Ascending aorta (tissue), 2 donors: Measurements from ENCODE around the gene NUDT8. TPM values are rescaled to one million over a fixed set of nuclear protein-coding genes. Genes with fewer than 3 reads are reported as not detected.
A peak's percentile ranks its signal among the peaks of the same experiment; 100 is the strongest.

ENCODE experiments used
- DNase-seq, 2 donors: peaks; one replicate each; pipeline ENCODE4 v3.0.0-alpha.2; 2019; ENCODE audit warnings: low spot score in 2 of 2
- H3K27ac ChIP-seq, 2 donors: fragments of 200-600 bp; sonication (generic); one replicate each; pipeline ENCODE4 v1.5.1; 2016 to 2017; ENCODE audit warnings: mild to moderate bottlenecking in 1 of 2
- H3K27me3 ChIP-seq: fragments of 200-600 bp; sonication (generic); one replicate; pipeline ENCODE4 v1.5.1; 2017
- H3K36me3 ChIP-seq, 2 donors: fragments of 200-600 bp; sonication (generic); one replicate each; pipeline ENCODE4 v1.5.1; 2016
- H3K4me1 ChIP-seq, 2 donors: fragments of 200-600 bp; sonication (generic); one replicate each; pipeline ENCODE4 v1.5.1; 2016 to 2017; ENCODE audit warnings: mild to moderate bottlenecking in 1 of 2
- H3K4me3 ChIP-seq, 2 donors: fragments of 200-600 bp; sonication (generic); one replicate each; pipeline ENCODE4 v1.5.1; 2016 to 2017; ENCODE audit warnings: mild to moderate bottlenecking in 1 of 2
- H3K9me3 ChIP-seq, 2 donors: fragments of 200-600 bp; sonication (generic); one replicate each; pipeline ENCODE4 v1.5.1; 2016
- intact Hi-C: fragments of 100-400 bp; cut with DNase I; formaldehyde crosslinking; loops from one replicate; pipeline ENCODE4 v1.15.1; 2023
- total RNA-seq: library from RNA; depleted of rRNA; stranded (reverse); fragments of >200 nt; gene quantifications from one replicate; pipeline ENCODE4 v1.1.0, GENCODE V29; 2016
- TF ChIP-seq, protein P1 (sequence below), 3 experiments: fragments of 200-600 bp in 2 of 3; fragments of 450-650 bp in 1 of 3; sonication (generic) in 2 of 3; IDR thresholded peaks; one replicate each; pipeline ENCODE4 v1.5.1; 2016 to 2019; ENCODE audit warnings: antibody characterized with exemption in 3 of 3, mild to moderate bottlenecking in 1 of 3, moderate library complexity in 1 of 3

NUDT8 gene, protein sequence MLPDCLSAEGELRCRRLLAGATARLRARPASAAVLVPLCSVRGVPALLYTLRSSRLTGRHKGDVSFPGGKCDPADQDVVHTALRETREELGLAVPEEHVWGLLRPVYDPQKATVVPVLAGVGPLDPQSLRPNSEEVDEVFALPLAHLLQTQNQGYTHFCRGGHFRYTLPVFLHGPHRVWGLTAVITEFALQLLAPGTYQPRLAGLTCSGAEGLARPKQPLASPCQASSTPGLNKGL
- 23.4 TPM for total RNA-seq

DNA sequence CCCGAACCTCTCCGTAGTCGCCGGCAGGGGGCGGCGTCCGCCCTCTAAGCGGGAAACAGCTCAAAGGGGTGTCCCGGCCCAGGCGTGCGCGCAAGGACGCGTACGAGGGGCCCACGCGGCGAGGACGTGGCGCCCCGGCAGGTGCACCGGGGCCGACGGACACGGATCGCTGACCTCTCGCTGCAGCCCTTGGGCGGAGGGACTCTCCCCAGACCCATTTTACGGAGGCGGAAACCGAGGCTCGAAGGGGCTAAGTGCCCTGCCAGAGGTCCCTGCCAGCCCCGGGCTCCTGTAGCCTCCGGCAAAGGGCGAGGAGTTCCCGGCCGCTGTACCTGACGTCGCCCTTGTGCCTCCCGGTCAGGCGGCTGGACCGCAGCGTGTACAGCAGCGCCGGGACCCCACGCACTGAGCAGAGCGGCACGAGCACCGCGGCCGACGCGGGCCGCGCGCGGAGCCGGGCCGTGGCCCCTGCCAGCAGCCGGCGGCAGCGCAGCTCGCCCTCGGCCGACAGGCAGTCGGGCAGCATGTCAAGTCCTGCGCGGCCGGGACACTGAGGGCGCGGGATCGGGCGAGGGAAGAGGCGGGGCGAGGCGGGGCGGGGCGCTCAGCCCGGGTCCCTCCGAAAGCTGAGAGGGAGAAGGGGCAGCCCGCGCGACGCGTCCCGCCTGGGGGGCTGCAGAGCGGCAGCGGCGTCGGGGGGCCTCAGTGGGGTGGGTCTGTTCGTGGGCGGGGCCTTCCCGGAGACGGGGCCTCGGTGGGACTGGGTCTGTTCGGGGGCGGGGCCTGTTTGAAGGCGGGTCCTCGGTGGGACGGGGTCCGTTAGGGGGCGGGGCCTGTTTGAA is at the start of gene NUDT8:
Gene NUDT8 (minus strand): TSS at position 552 of the 842 bp plus-strand sequence. CDS start 26 bp downstream, at position 526.
- peak within 1 kb of the TSS; percentile 81 to 92 for H3K27ac ChIP-seq
- H3K36me3 ChIP-seq, result no peaks in the 10 kb centered on the region
- TF ChIP-seq, protein P1, sequence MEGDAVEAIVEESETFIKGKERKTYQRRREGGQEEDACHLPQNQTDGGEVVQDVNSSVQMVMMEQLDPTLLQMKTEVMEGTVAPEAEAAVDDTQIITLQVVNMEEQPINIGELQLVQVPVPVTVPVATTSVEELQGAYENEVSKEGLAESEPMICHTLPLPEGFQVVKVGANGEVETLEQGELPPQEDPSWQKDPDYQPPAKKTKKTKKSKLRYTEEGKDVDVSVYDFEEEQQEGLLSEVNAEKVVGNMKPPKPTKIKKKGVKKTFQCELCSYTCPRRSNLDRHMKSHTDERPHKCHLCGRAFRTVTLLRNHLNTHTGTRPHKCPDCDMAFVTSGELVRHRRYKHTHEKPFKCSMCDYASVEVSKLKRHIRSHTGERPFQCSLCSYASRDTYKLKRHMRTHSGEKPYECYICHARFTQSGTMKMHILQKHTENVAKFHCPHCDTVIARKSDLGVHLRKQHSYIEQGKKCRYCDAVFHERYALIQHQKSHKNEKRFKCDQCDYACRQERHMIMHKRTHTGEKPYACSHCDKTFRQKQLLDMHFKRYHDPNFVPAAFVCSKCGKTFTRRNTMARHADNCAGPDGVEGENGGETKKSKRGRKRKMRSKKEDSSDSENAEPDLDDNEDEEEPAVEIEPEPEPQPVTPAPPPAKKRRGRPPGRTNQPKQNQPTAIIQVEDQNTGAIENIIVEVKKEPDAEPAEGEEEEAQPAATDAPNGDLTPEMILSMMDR (IDR thresholded peaks at IDR 0.05), result peak; percentile 88 to 92 (median 90)
- DNase-seq, result peak; percentile 38 to 91
- no peaks in the 10 kb centered on the region for H3K27me3 ChIP-seq
- H3K4me1 ChIP-seq, result peaks cover 4 to 6% of the 10 kb centered on the region in 2 donors
- intact Hi-C loops, result loop anchor here (1.0 to 10.0 kb wide), 5 partner anchors 23 to 175 kb away; partner anchors contain the start of genes CDK2AP2, GSTP1 and NDUFV1
- no peaks in the 10 kb centered on the region for H3K9me3 ChIP-seq
- peak within 1 kb of the TSS; percentile 65 to 80 for H3K4me3 ChIP-seq

DNA sequence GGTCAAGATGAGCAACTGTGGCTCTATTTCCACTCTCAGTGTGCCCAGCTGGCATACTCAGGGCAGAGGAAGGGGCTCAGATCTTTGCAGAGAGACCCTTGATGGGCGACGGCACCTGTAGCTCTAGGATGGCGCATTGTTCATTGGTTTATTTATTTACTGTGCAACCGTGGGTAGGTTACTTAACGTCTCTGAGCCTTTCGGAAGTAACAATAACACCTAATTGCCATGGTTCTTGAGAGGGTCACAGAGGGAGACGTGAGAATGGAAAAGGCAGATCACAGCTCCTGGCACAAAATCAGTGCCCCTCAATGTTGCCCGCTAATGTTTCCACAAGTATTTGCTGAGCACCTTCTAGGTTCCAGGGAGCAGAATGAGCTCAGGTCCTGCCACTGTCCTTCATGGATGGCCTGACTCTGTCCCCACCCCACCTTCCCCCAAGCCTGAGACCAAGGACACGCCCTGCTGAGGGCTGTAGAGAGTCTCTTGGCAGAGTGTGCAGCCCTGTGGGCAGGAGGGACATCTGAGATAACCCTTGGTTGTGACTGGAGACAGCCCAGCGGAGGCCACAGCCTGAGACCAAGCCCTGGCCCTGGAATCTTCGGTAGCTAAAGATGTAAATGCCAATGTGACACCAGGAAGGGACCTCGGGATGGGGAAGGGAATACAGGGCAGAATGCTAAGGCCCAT is 45.5 kb upstream of the NUDT8 start:
- TF ChIP-seq, protein P1 (IDR thresholded peaks at IDR 0.05), result no peak
- Histone ChIP-seq H3K36me3 (no peaks in the 10 kb centered on the region), H3K4me1 (no peaks in the 10 kb centered on the region), H3K9me3 (no peaks in the 10 kb centered on the region), H3K4me3 (no peak overlapping the region), H3K27me3 (no peaks in the 10 kb centered on the region), H3K27ac (no peak overlapping the region)
- no peak for DNase-seq
- intact Hi-C loops, result no loop called here

DNA sequence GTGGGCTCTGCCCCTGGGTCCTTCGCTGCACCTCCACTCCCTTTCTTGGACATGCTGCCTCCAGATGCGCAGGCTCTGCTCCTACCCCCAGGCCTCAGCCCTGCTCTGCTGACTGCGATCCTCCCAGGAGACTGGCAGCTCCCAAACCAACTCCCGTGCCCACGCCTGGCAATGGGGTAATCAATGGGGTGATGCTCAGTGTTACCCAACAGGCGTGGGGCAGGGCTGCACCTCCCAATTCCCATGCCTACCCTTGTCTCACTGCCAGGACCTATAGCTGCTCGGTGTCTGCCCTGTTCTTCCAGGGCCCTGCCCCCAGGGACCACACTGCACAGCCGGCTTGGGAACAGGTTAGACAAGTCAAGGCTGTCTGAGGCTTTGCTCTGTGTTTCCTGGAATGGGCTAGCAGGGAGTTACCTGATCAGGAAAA is 44.7 kb upstream of the NUDT8 start, which contains the start of gene ALDH3B2:
Gene ALDH3B2 (minus strand): TSS at position 182 of the 430 bp plus-strand sequence. CDS start 7,688 bp downstream, outside the sequence.
- Histone ChIP-seq H3K4me1 (no peaks in the 10 kb centered on the region), H3K27ac (no peak within 1 kb of the TSS), H3K36me3 (no peaks in the 10 kb centered on the region), H3K9me3 (no peaks in the 10 kb centered on the region), H3K27me3 (no peaks in the 10 kb centered on the region), H3K4me3 (no peak within 1 kb of the TSS)
- DNase-seq, result no peak
- intact Hi-C loops, result no loop called here
- TF ChIP-seq, protein P1 (IDR thresholded peaks at IDR 0.05), result no peak

DNA sequence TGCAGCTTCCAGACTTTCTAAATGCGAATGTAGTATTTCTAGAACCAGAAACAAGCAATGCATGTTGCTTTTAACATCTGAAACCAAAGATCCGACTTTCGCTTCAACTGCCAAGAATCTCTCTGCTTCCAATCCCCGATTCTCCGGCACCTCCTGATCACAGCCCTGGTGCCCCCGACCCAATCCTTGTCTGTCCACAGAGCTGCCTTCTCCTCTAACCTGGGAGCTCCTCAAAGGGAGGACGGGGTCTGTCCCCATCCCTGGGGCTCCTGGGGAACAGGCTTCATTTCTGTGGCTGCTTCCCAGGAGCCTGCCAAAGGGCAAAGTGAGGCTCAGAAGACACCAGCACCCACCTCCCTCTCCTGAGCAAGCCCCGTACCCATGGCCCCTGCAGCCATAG is 44.2 kb upstream of the NUDT8 start:
- Histone ChIP-seq H3K4me1 (no peaks in the 10 kb centered on the region), H3K27ac (no peak overlapping the region), H3K27me3 (no peaks in the 10 kb centered on the region), H3K36me3 (no peaks in the 10 kb centered on the region), H3K9me3 (no peaks in the 10 kb centered on the region), H3K4me3 (no peak overlapping the region)
- no peak for DNase-seq
- TF ChIP-seq, protein P1 (IDR thresholded peaks at IDR 0.05), result no peak
- intact Hi-C loops, result no loop called here

DNA sequence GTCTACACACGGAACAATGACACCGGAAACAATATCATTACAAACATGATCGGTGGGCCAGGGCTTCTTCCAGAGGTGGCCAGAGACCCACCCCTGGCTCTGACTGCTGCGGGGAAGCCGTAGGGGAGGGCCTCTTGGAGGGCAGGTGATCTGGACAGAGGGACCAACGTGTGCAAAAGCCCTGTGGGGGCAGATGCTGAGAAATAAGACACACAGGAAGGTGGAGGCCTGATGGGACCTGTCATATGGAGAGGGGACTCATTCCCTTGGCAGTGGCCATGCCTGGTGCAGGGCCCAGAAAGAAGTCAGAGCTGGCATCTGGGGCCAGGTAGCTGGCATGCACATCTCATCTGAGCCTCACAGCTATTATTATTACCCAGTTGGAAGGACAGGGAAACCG is 43.6 kb upstream of the NUDT8 start:
- no peaks in the 10 kb centered on the region for H3K4me1 ChIP-seq
- no peaks in the 10 kb centered on the region for H3K9me3 ChIP-seq
- H3K27ac ChIP-seq, result no peak overlapping the region
- H3K36me3 ChIP-seq, result no peaks in the 10 kb centered on the region
- DNase-seq, result no peak
- no peaks in the 10 kb centered on the region for H3K27me3 ChIP-seq
- intact Hi-C loops, result no loop called here
- TF ChIP-seq, protein P1 (IDR thresholded peaks at IDR 0.05), result no peak
- no peak overlapping the region for H3K4me3 ChIP-seq
